K562 (cell line): ENCODE measurements around the gene TPRG1L. TPM values are rescaled to one million over a fixed set of nuclear protein-coding genes. Genes with fewer than 3 reads are reported as not detected.

Source experiments
- ATAC-seq: fragments of 200-7000 bp; cut with Tn5 transposase; 3 replicates; pipeline ENCODE4 v1.9.1; 2020; ENCODE audit warnings: moderate library complexity
- BruUV-seq: library from RNA; stranded (reverse); fragments of 400-500 nt; replicated peaks from 2 replicates; lab custom pipeline; 2021; lab: Mats Ljungman, UMichigan
- CTCF ChIA-PET: fragments of 300-600 bp; formaldehyde crosslinking; extraction: SDS; loops from one replicate; lab custom pipeline; 2021; ENCODE audit warnings: low intra/inter-chr PET ratio; lab: Yijun Ruan, JAX
- POLR2A ChIA-PET: fragments of 300-600, 350-650 bp; sonication (Branson Sonifier 250); formaldehyde crosslinking; extraction: SDS; loops from one replicate; lab custom pipeline; 2021; ENCODE audit warnings: antibody characterized with exemption, inconsistent platforms; lab: Yijun Ruan, JAX
- DNase-seq, 4 experiments: peaks; one replicate each; pipeline versions ENCODE4 v3.0.0 to v3.0.0-alpha.2; 2011 to 2018; ENCODE audit warnings: low spot score in 3 of 4, mixed read lengths in 3 of 4; ENCODE audit errors: extremely low read depth in 1 of 4
- FAIRE-seq: peaks from 2 replicates; lab custom pipeline; 2011; peaks lifted over from hg19 to GRCh38; lab: Jason Lieb, UNC
- H2AFZ ChIP-seq: 2 replicates; pipeline ENCODE4 v1.6.0; 2011; ENCODE audit warnings: low read depth, low read length, control low read depth, inconsistent platforms
- H3K27ac ChIP-seq: fragments of 200-600 bp; 3 replicates; pipeline ENCODE4 v1.8.0; 2011; ENCODE audit warnings: low read depth, mild to moderate bottlenecking, control low read depth, inconsistent platforms, low read length, moderate library complexity, mixed read lengths; ENCODE audit errors: extremely low read depth
- H3K27me3 ChIP-seq, 2 experiments: fragments of 300-600 bp in 1 of 2; 2 replicates in 1 of 2; 3 replicates in 1 of 2; pipeline versions ENCODE4 v1.6.0 to v1.8.0; 2011; ENCODE audit warnings: inconsistent platforms in 2 of 2, low read length in 2 of 2, mild to moderate bottlenecking in 1 of 2, mixed read lengths in 1 of 2, moderate library complexity in 1 of 2; ENCODE audit not compliant: control insufficient read depth in 2 of 2, insufficient read depth in 2 of 2
- H3K36me3 ChIP-seq: fragments of 300-600 bp; 3 replicates; pipeline ENCODE4 v1.8.0; 2011; ENCODE audit warnings: mild to moderate bottlenecking, low read length, inconsistent platforms; ENCODE audit not compliant: control insufficient read depth, insufficient read depth
- H3K4me1 ChIP-seq, 2 experiments: fragments of 200-600 bp in 1 of 2; replicated peaks in 1 of 2; 2 replicates in 1 of 2; 3 replicates in 1 of 2; pipeline versions ENCODE4 v1.5.1 to v1.8.0; 2011; ENCODE audit warnings: inconsistent platforms in 2 of 2, low read length in 2 of 2, mild to moderate bottlenecking in 1 of 2, mixed read lengths in 1 of 2, moderate library complexity in 1 of 2; ENCODE audit not compliant: control insufficient read depth in 2 of 2, insufficient read depth in 2 of 2
- H3K4me2 ChIP-seq: 2 replicates; pipeline ENCODE4 v1.6.1; 2011; ENCODE audit warnings: low read length, control low read depth, inconsistent platforms, mixed read lengths; ENCODE audit not compliant: insufficient read depth
- H3K4me3 ChIP-seq: fragments of 200-600 bp; sonication (generic), shearing (Covaris generic); 2 replicates; pipeline ENCODE4 v1.5.1; 2016; ENCODE audit warnings: control low read depth, inconsistent platforms
- H3K79me2 ChIP-seq: fragments of 200-600 bp; 3 replicates; pipeline ENCODE4 v1.8.0; 2011; ENCODE audit warnings: low read length, inconsistent platforms; ENCODE audit not compliant: control insufficient read depth, insufficient read depth
- H3K9ac ChIP-seq, 2 experiments: 2 replicates each; pipeline versions ENCODE4 v1.6.0 to v1.6.1; 2011; ENCODE audit warnings: low read depth in 2 of 2, low read length in 2 of 2, control low read depth in 1 of 2, inconsistent platforms in 1 of 2, mild to moderate bottlenecking in 1 of 2, mixed read lengths in 1 of 2; ENCODE audit not compliant: insufficient read depth in 1 of 2
- H3K9me1 ChIP-seq: one replicate; pipeline ENCODE4 v1.6.0; 2011; ENCODE audit warnings: inconsistent platforms, mild to moderate bottlenecking, low read length, moderate library complexity; ENCODE audit not compliant: control insufficient read depth, insufficient read depth
- H3K9me3 ChIP-seq: replicated peaks from 2 replicates; pipeline ENCODE4 v1.5.1; 2011; ENCODE audit warnings: low read depth, low read length, inconsistent platforms; ENCODE audit not compliant: control insufficient read depth, insufficient read depth
- H4K20me1 ChIP-seq: replicated peaks from 2 replicates; pipeline ENCODE4 v1.6.1; 2011; ENCODE audit warnings: low read length, inconsistent platforms, mixed read lengths; ENCODE audit not compliant: control insufficient read depth, insufficient read depth
- CC2D1A ChIP-seq: fragments of 450-650 bp; IDR thresholded peaks from 2 replicates; pipeline ENCODE4 v1.6.1; 2017; ENCODE audit warnings: mild to moderate bottlenecking
- CHD2 ChIP-seq: IDR thresholded peaks from 2 replicates; pipeline ENCODE4 v1.6.1; 2011; ENCODE audit warnings: low read depth, low read length
- DPF2 ChIP-seq: fragments of 450-650 bp; IDR thresholded peaks from 2 replicates; pipeline ENCODE4 v1.6.1; 2016
- HNRNPL ChIP-seq: fragments of 200-400 bp; formaldehyde crosslinking; IDR thresholded peaks from 2 replicates; pipeline ENCODE4 v1.6.1; 2017; ENCODE audit warnings: low read depth, mild to moderate bottlenecking, low read length
- MEIS2 ChIP-seq: fragments of 450-650 bp; IDR thresholded peaks from 2 replicates; pipeline ENCODE4 v1.6.1; 2014; ENCODE audit warnings: mild to moderate bottlenecking; ENCODE audit not compliant: partially characterized antibody
- NCOR1 ChIP-seq: fragments of 450-650 bp; IDR thresholded peaks from 2 replicates; pipeline ENCODE4 v1.6.1; 2016; ENCODE audit warnings: mild to moderate bottlenecking, moderate library complexity
- NR0B1 ChIP-seq: fragments of 450-650 bp; IDR thresholded peaks from one replicate; pipeline ENCODE4 v1.6.1; 2018; ENCODE audit warnings: mild to moderate bottlenecking, moderate library complexity; ENCODE audit not compliant: partially characterized antibody
- PHTF2 ChIP-seq: fragments of 250-450 bp; sonication (Bioruptor Pico); IDR thresholded peaks from 2 replicates; pipeline ENCODE4 v1.5.0; 2021; ENCODE audit warnings: mild to moderate bottlenecking
- PREB ChIP-seq: sonication (generic); formaldehyde crosslinking; IDR thresholded peaks from 2 replicates; pipeline ENCODE4 v1.8.1; 2023; ENCODE audit warnings: mild to moderate bottlenecking, missing genetic modification reagents
- RBM15 ChIP-seq: fragments of 200-400 bp; formaldehyde crosslinking; IDR thresholded peaks from 2 replicates; pipeline ENCODE4 v1.6.1; 2018; ENCODE audit warnings: mild to moderate bottlenecking, low read length, moderate library complexity; ENCODE audit not compliant: insufficient read depth
- RBM25 ChIP-seq: fragments of 200-400 bp; formaldehyde crosslinking; IDR thresholded peaks from 2 replicates; pipeline ENCODE4 v1.6.1; 2018; ENCODE audit warnings: low read length, low read depth, moderate library complexity; ENCODE audit not compliant: severe bottlenecking
- RUNX1 ChIP-seq: sonication (generic); IDR thresholded peaks from 2 replicates; pipeline ENCODE4 v1.6.1; 2016; ENCODE audit warnings: antibody characterized with exemption, low read depth
- SAFB ChIP-seq: fragments of 200-400 bp; formaldehyde crosslinking; IDR thresholded peaks from 2 replicates; pipeline ENCODE4 v1.6.1; 2017; ENCODE audit warnings: low read depth, low read length, borderline replicate concordance
- SIN3B ChIP-seq: fragments of 450-650 bp; IDR thresholded peaks from 2 replicates; pipeline ENCODE4 v1.6.1; 2017; ENCODE audit warnings: low read depth, mild to moderate bottlenecking, moderate library complexity
- SP2 ChIP-seq: IDR thresholded peaks from 2 replicates; pipeline ENCODE4 v1.6.1; 2011; ENCODE audit warnings: mild to moderate bottlenecking, low read depth, low read length, moderate library complexity; ENCODE audit not compliant: poor library complexity, severe bottlenecking; ENCODE audit errors: extremely low read depth
- ZBTB9 ChIP-seq: fragments of 450-650 bp; formaldehyde crosslinking; IDR thresholded peaks from 2 replicates; pipeline ENCODE4 v1.4.0; 2020; ENCODE audit warnings: mild to moderate bottlenecking, moderate library complexity
- ZNF707 ChIP-seq: fragments of 250-450 bp; sonication (Bioruptor Pico); conservative IDR thresholded peaks from 2 replicates; pipeline ENCODE4 v1.8.0; 2022; ENCODE audit warnings: inconsistent platforms, mild to moderate bottlenecking, moderate library complexity
- WGBS: fragments of 100-300 bp; shearing (Covaris generic); methylation state at CpG from one replicate; pipeline ENCODE4 v1.1.6; 2016; ENCODE audit warnings: low coverage, mixed read lengths; ENCODE audit not compliant: insufficient coverage; ENCODE audit errors: missing lambda C conversion rate; 5-methylcytosine and 5-hydroxymethylcytosine counted together
- in situ Hi-C: fragments of 300-500 bp; cut with MboI; formaldehyde crosslinking; loops from 4 replicates; pipeline ENCODE4 v1.15.0; 2018; ENCODE audit warnings: inconsistent platforms, mixed read lengths
- intact Hi-C: fragments of 100-400 bp; cut with micrococcal nuclease; formaldehyde crosslinking; loops from 2 replicates; pipeline ENCODE4 v1.14.2; 2022
- polyA plus RNA-seq, 8 experiments: library from polyadenylated mRNA; depleted of rRNA in 4 of 8; stranded (reverse) in 5 of 8; unstranded in 3 of 8; fragments of >200 nt; fragmentation: Nextera tagmentation in 2 of 8; fragmentation: Illumina TruSeq in 1 of 8; extraction: Ambion mirVana in 2 of 8; extraction: Trizol in 1 of 8; gene quantifications; 2 replicates each; pipeline versions ENCODE4 v1.2.1 to v1.2.3, GENCODE V29; 2011 to 2014; ENCODE audit warnings: inconsistent platforms in 1 of 8, missing spikeins in 1 of 8
- total RNA-seq, 7 experiments: library from RNA; depleted of rRNA in 6 of 7; stranded (reverse); fragments of >200 nt in 6 of 7; fragmentation: Illumina TruSeq in 2 of 7; extraction: Trizol in 2 of 7; gene quantifications; 2 replicates each; pipeline versions ENCODE4 v1.2.1 to v1.2.3, GENCODE V29; 2011 to 2021; ENCODE audit warnings: low replicate concordance in 1 of 7
- TF ChIP-seq, protein P1 (sequence below): sonication (generic); formaldehyde crosslinking; IDR thresholded peaks from 2 replicates; pipeline ENCODE4 v1.8.0; 2022; ENCODE audit warnings: mild to moderate bottlenecking, missing genetic modification reagents

The TPRG1L gene
- total and polyA plus RNA-seq, 9 of the 15 experiments (the other 6 are each of a cell fraction or from before 2014, with no cell fraction given): 1.6 to 11.0 (median 6.2) TPM

DNA sequence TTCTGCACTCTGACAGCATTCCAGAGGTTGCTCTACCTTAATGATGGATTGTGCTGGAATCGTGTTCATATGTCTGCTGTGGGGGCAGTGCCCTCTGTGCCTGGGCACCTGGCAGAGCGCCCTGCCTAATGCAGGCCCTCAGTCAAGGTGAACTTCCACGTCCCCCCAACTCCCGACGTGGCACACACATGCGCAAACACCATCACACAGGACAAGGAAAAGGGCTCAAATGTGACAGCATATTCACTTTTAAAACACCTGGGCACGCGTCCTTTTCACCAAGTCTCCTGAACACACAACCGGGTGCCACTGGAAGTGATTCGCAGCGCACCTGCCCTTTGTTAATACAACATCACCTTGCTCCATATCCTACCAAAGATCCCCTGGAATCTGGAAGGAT lies 11.7 kb downstream of the TPRG1L start (continued):
- no peak for TF ChIP-seq RBM25
- no peak for TF ChIP-seq DPF2

DNA sequence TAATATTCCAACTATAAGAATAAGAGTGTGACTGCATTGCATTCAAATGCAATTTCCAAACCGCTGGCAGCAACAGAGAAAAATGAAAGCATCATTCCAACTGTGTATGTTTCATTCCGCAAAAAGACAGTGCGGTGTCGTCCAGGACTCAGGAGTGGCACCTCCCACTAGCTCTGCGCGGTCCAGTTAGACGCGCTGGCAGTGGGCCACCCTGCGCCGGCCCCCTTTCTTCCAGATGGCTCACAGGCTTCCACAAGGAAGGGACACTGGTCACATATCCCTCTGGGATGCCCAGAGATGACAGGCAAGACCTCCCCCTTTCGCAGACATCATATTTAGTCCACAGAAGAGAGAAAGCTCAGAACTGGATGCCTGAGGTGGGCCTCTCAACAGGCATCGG lies 13.2 kb downstream of the TPRG1L start:
- WGBS: 86% methylated on average over 10 of the region's 12 CpGs
- no peaks in the 10 kb centered on the region for H3K9me1 ChIP-seq
- ATAC-seq: no peak
- H3K79me2 ChIP-seq: no peaks in the 10 kb centered on the region
- H3K9ac ChIP-seq: no peak overlapping the region
- no peak overlapping the region for H3K4me2 ChIP-seq
- H3K36me3 ChIP-seq: peaks cover 49% of the 10 kb centered on the region; the same call in 2 of the 3 replicates
- no peak for FAIRE-seq
- ChIA-PET CTCF (no interaction called here), POLR2A (interaction anchor here (0.6 kb wide), 1 partner anchor 1142 kb away, joined by 3 read pairs; no protein-coding TSS in a partner anchor)
- no peaks in the 10 kb centered on the region for H3K9me3 ChIP-seq
- no peak overlapping the region for H3K4me3 ChIP-seq
- in situ Hi-C loops: no loop called here
- no peak overlapping the region for H3K27ac ChIP-seq
- no TSS peak for BruUV-seq
- no peak for DNase-seq
- H3K4me1 ChIP-seq: peaks cover 0 to 11% of the 10 kb centered on the region in 2 experiments; a peak in 1 of 5 replicates
- 0 out of 2 replicates have a peak, but pooled peaks cover 7% of the 10 kb centered on the region for H4K20me1 ChIP-seq
- no peak overlapping the region for H2AFZ ChIP-seq
- no peaks in the 10 kb centered on the region for H3K27me3 ChIP-seq
- intact Hi-C loops: no loop called here
- TF ChIP-seq CHD2 (no peak), RUNX1 (no peak), SIN3B (no peak), NR0B1 (no peak), MEIS2 (no peak), SAFB (no peak), NCOR1 (no peak), PHTF2 (no peak), CC2D1A (no peak), ZNF707 (CRISPR knock-in tag) (no peak), ZBTB9 (CRISPR knock-in tag) (no peak), SP2 (no peak), RBM15 (no peak), HNRNPL (no peak), PREB (CRISPR knock-in tag) (no peak)
- TF ChIP-seq, protein P1, sequence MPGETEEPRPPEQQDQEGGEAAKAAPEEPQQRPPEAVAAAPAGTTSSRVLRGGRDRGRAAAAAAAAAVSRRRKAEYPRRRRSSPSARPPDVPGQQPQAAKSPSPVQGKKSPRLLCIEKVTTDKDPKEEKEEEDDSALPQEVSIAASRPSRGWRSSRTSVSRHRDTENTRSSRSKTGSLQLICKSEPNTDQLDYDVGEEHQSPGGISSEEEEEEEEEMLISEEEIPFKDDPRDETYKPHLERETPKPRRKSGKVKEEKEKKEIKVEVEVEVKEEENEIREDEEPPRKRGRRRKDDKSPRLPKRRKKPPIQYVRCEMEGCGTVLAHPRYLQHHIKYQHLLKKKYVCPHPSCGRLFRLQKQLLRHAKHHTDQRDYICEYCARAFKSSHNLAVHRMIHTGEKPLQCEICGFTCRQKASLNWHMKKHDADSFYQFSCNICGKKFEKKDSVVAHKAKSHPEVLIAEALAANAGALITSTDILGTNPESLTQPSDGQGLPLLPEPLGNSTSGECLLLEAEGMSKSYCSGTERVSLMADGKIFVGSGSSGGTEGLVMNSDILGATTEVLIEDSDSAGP (CRISPR knock-in tag): no peak
